ENCODE data around the gene CYP19A1.
"Not testable (repeated sequence)": the region's sequence is repeated elsewhere in the genome, so short reads cannot be mapped to it uniquely, and the experiment has no call there.

Gene CYP19A1

DNA sequence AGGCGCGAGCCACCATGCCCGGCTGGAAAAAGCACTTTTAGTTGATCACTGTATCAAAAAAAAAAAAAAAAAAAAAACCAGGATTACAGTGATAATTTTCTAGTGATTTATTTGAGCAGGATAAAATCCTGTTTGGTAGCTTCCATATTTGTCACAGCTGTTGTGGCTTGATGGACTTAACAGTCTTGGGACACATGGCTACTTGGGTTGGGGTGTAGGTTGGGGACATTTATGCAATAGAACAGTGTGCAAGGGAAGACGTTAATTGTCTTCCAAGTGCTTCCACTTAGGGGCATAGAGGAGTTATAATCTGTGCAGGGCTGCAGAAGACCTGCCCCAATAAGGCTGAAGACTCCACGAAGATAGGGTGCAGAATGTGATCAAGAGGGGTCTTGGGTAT lies 136.8 kb downstream of the CYP19A1 start:
- DNase-seq = no peak

DNA sequence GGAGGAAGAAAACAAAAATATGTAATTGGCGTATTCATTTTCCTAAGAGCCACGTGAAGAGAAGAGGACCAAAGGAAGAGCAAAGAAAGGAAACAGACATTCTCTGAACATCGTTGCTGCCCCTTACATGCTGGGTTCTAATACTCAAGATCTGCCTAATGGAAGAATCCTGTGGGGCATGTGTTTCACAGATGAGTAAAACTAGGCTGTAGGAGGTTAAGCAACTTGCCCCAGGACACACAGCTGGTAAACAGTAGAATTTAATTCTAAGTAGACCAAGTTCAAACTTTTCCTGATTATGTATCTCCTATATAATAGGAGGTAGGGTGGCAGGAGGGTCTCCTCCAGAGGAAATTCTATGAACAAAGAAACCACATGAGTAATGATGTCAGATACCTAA lies 137.6 kb downstream of the CYP19A1 start:
- no peak for DNase-seq

DNA sequence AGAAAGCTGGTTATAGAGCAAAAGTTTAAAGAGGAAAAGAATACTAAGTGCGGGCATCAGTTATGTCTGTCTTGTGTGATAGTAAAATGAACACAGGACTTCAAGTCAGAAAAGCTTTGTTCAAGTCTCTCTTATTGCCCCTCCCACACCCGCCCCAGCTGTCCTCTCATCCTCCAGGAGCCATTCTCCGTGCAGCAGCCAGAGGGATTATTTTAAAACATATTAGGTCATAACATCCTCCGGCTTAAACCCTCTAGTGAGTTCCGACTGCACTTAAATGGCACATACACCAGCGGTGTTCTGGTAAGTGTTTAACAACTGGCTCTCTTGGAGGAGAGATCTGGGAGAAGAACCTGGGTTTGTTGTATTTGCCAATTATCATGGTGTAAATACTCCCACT lies 138.9 kb downstream of the CYP19A1 start:
- DNase-seq = no peak

DNA sequence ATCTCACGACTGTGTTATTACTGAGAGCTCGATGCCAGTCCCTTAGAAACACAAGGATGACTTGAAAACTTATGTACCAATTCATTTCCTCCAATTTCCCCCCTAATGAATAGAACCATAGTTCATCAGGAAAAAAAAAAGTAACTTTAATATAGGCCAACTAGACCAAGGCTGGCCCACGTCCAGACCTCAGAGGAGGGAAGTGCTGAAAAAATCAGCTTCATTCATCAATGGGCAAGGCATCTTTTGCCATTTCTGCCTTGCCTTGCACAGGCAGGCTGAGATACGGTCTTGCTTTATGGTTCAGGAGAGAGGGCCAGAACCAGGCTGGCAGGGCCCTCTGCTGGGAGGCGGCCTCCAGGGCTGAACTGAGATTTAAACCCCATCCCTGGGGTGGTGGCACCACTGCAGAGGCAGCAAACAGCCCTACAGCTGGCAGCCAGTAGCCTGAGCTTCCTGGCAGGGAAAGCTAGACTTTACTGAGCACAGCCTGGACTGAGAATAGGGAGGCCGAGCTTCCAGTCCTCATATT lies 139.6 kb downstream of the CYP19A1 start:
- DNase-seq = no peak

- no peak for DNase-seq
These were observed 142.9 kb downstream of the CYP19A1 start for GRCh38 chr15:51195459-51195858.

DNA sequence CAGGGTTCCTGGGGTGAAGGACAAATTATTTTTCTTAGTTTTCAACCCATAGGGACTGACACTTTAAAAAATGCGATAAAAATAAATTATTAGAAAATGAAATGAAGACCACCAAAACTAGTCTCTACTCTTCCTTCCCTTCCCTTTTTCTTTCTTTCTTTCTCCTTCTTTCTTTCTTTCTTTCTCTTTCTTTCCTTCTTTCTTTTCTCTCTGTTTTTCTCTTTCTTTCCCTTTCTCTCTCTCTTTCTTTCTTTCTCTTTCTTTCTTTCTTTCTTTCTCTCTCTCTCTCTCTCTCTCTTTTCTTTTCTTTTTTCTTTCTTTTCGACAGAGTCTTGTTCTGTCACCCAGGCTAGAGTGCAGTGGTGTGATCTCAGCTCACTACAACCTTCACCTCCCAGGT lies 144.4 kb downstream of the CYP19A1 start:
- DNase-seq = no peak

DNA sequence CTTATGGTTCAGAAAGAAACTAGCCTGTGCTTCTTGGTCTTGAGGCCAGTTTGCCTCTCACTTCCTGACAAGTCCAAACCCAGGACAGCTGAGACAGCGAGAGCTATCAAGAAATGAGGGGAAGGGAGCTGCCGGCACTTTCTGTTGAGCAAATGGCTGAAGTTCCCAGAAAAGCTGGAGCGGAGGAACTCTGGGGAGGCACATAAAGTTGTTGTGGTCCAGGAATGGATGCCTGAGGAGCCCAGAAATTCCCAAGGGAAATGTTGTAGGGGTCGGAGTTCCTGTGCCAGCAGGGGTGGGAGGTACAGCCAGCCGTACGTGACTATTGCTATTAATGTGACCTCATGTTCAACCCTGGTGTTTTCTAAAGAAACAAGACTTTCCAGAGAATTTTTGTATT lies 144.9 kb downstream of the CYP19A1 start:
- DNase-seq = no peak

GRCh38 chr15:51192521-51193280 lies 145.7 kb downstream of the CYP19A1 start:
- peak; percentile 92 for DNase-seq

GRCh38 chr15:51191766-51192165 lies 146.6 kb downstream of the CYP19A1 start:
- no peak for DNase-seq

DNA sequence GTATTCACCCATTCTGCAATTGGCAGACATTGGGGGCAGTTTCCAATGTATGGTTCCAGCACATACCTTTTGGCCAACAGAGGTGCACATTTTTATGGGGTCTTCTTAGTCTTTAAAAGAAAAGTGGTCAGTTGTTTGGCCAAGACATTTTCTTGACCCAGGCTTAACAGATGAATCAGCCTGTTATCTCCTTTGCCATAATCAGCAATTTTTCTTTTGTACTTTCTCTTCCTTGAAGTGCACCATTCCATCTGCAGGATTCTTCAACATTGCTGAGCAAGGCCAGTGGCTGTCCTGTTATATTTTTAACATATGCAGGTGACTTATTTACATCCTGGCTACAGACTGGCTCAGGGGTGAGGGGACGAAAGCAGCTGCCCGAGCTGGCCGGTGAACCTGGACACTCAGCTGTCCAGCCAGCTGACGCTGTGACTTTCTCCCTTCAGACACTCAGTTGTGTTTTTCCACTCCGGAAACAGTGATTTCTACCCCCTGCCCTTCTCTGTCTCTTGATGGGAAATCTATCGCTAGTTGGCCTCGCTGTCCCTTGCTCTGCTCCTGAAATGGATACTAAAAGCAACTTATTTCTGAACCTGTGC lies 147.2 kb downstream of the CYP19A1 start:
- DNase-seq = no peak

GRCh38 chr15:51190424-51191068 lies 147.8 kb downstream of the CYP19A1 start:
- no peak for DNase-seq

DNA sequence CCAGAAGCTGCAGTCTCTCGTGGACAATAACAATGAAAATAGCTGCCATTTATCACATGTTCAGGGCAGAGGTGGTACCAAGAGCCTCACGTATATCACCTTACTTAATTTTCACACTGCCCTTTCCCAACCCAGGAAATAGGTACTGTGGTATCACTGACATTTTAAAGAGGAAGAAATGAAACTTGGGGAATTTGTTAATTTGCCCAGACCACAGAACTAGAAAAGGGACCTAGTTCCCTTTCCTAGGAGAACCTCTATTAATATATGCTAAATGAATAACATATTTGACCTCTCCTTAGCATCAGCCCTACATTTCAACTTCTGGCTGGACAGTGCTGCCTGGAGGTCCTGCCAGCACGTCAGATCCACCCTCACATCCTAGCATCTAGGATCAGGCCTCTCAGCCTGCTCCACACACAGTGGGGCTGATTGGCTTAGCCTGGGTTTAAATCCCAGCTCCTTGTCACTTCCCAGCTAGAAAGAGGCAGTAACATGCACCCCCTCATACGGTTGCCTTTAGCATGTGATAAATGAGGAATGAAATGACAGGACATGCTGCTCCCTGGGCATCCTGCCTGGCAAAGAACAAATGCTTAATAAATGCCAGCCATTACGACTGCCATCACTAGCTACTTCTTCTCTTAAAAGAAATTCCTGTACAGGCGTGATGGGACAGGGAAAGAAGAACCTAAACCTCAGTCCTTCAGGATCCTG lies 148.6 kb downstream of the CYP19A1 start:
- DNase-seq = peak; percentile 77

GRCh38 chr15:51188791-51189190 lies 149.6 kb downstream of the CYP19A1 start:
- not testable (repeated sequence) for DNase-seq

- peak; percentile 30 for DNase-seq
These were observed 151.5 kb downstream of the CYP19A1 start for GRCh38 chr15:51186891-51187290.

DNA sequence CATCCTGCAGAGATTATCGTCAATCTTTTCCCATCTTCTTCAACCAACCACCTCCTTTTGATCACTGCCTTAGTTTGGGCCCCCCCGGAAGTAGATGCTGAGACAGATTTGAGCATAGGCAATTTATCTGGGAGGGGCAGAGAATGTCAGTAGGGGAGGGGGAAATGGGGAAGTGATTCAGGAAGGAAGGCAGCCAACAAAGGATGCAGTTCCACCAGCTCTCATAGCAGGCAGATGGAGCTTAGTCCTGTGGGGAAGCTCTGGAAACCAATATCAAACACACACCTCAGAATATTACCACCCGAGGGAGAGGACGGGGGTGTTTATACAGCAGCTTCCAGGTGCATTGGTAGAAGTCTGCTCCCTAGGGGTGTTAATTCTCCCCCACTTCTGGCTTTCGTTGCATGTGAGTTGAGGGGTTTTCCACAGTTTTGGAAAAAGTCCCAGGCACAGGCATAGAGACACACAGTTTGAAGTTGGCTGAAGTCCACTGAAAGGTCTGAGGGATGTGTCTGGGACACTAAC lies 152.2 kb downstream of the CYP19A1 start:
- no peak for DNase-seq

DNA sequence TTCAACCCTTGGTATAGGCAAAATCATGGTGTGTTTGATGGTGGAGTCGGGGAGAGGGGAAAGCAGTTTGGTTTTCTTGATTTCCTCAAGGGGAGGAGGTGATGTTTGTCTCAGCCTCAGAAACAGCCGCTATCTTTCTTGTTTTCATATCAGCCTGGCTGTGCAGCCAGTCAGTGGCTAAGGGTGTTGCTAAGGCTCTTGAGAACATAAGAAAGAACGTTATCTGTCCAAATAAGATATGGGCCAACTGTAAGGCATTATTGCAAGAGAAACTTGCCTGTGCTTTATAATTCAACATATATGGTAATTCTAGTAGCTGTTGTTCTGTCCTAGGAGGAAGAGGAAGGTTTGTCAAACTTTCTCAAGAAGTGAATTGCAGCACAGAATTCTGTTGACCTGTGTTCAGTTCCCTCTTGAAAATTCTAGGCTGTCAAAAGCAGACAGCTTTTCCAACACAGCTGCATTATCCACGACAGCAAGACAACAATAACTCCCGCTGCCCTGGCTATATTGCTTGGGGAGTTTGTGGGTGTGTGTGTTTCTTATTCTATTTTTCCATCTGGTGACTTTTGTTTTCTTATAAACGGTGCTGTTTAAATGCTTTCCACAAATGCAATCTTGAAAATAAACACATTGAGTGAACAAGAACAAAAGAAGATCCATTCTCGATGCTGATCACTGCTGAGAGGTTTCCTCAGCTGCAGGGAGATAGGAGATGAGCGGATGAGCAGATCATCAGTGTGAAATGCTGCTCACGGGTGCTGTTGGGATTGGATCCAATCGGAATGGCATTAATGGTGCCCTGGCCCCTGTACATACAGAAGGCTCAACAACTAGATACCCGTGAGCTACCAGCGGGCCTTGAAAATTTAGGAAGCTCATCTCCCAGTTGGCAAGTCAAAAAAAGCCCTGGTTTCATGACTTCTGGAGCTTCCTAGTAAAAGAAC lies 152.9 kb downstream of the CYP19A1 start:
- peak; percentile 27 for DNase-seq

- DNase-seq = no peak
These were observed 153.8 kb downstream of the CYP19A1 start for GRCh38 chr15:51184627-51185026.

GRCh38 chr15:51183076-51183475 lies 155.3 kb downstream of the CYP19A1 start:
- no peak for DNase-seq

GRCh38 chr15:51181905-51182304 lies 156.5 kb downstream of the CYP19A1 start:
- DNase-seq = no peak

GRCh38 chr15:51181221-51181620 lies 157.2 kb downstream of the CYP19A1 start:
- DNase-seq = no peak

DNA sequence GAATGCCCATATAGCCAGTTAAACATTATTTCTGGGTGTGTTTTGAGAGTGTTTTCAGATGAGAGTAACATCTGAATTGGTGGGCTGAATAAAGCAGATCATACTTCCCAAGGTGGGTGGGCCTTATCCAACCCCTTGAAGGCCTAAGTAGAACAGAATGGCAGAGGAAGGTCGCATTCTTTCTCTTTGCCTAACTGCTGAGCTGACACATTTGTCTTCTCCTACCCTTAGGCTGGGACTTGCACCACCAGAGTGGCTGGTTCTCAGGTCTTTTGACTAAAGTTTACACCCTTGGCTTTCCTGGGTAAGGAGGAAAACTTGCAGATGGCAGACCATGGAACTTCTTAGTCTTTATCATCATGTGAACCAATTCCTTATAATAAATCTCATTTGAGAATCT lies 157.9 kb downstream of the CYP19A1 start:
- no peak for DNase-seq

GRCh38 chr15:51180011-51180410 lies 158.4 kb downstream of the CYP19A1 start:
- DNase-seq = peak; percentile 89

Data from suppressor macrophage treated with lipopolysaccharide for 4 hours (primary cell).